ENCODE measurements around the gene RALGAPA2. TPM values are rescaled to one million over a fixed set of nuclear protein-coding genes. Genes with fewer than 3 reads are reported as not detected.

Gene RALGAPA2
- total and polyA plus RNA-seq, 2 donors (not counting 3 experiments of a cell fraction or from before 2014, with no cell fraction given): 10.0 to 46.8 TPM

DNA sequence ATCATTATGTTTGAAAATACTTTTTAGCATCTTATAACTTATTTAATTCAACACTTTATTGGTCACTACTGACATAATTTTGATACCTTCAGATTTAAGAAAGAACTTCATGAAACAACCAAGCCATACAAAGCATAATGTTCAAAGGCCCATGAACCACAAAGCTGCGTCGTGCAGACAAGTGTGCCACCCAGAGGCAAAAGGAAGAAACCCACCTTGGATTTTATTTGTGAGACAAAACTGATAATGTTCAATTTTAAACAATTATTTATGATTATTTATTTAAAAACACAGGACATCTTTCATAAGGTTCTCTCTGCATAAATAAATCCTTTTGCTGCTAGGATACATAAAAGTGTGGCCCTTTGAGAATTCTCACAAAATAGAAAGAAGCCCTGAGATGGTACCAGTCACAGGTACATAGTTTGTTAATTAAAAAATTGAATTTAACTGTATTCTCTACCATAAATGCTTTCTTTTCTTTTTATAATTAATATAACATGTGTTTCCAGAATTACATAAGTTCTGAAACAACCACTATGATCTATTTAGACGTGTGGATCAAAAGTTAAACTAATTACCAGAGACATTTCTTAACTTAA is 143.7 kb downstream of the RALGAPA2 start:
- Histone ChIP-seq H3K79me2 (ENCODE audit: control insufficient read depth, insufficient read depth, low read length) (no peaks in the 10 kb centered on the region), H3K9me1 (replicated peaks; ENCODE audit: control insufficient read depth, extremely low read depth, insufficient read depth, low read length) (no peaks in the 10 kb centered on the region), H3K4me2 (ENCODE audit: insufficient read depth, low read length) (no peak overlapping the region), H3K9me3 (replicated peaks; ENCODE audit: control insufficient read depth, insufficient read depth, low read length) (no peaks in the 10 kb centered on the region), H3K27ac (ENCODE audit: insufficient read depth, low read depth, low read length) (no peak overlapping the region), H3K4me1 (ENCODE audit: control insufficient read depth, extremely low read depth, insufficient read depth, low read length) (no peaks in the 10 kb centered on the region), H3K27me3 (ENCODE audit: control insufficient read depth in 2 of 2, insufficient read depth in 2 of 2, low read length in 2 of 2) (no peaks in the 10 kb centered on the region), H2AFZ (ENCODE audit: low read depth, low read length) (no peak overlapping the region), H3K36me3 (ENCODE audit: control insufficient read depth in 2 of 2, extremely low read depth in 1 of 2, insufficient read depth in 2 of 2, low read length in 2 of 2) (peaks cover 2 to 8% of the 10 kb centered on the region in 2 experiments), H3K4me3 (replicated peaks in 1 of 3; ENCODE audit: insufficient read depth in 1 of 3, low read depth in 1 of 3, low read length in 3 of 3) (no peak overlapping the region), H4K20me1 (replicated peaks; ENCODE audit: control insufficient read depth, extremely low read depth, insufficient read depth, low read length) (no peaks in the 10 kb centered on the region), H3K9ac (replicated peaks; ENCODE audit: extremely low read depth, insufficient read depth, low read length) (no peak overlapping the region)
- peak; percentile 12 for FAIRE-seq
- dilution Hi-C loops (cut with MboI; ENCODE audit: extremely low pct_ligation_motif_present, low sequenced_read_pairs) (no loop called here), intact Hi-C loops (cut with micrococcal nuclease) (loop anchor here (1.0 to 10.0 kb wide), 5 partner anchors 208 to 485 kb away; no protein-coding TSS in a partner anchor)
- CTCF ChIA-PET: interaction anchor here (0.7 to 2.7 kb wide), 6 partner anchors 9 to 210 kb away, joined by 4 to 13 read pairs (median 4); no protein-coding TSS in a partner anchor
- POLR2A ChIA-PET: no interaction called here
- peak; percentile 42 for DNase-seq (ENCODE audit: low read depth, low spot score)
- TF ChIP-seq JUN (IDR thresholded peaks at IDR 0.05; ENCODE audit: borderline replicate concordance, insufficient read depth, insufficient read length, low read depth): no peak
- no peak for TF ChIP-seq POLR2AphosphoS5 (IDR thresholded peaks at IDR 0.05; ENCODE audit: insufficient read depth, low read depth, low read length)
- TF ChIP-seq POLR2A (IDR thresholded peaks at IDR 0.05; ENCODE audit: low read depth, low read length): no peak
- no peak for TF ChIP-seq MYC (IDR thresholded peaks at IDR 0.05; ENCODE audit: low read depth, low read length)
- TF ChIP-seq, protein P1, sequence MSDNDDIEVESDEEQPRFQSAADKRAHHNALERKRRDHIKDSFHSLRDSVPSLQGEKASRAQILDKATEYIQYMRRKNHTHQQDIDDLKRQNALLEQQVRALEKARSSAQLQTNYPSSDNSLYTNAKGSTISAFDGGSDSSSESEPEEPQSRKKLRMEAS (IDR thresholded peaks at IDR 0.05; ENCODE audit: insufficient read depth, insufficient read length): no peak
- no peak for TF ChIP-seq GATA2 (IDR thresholded peaks at IDR 0.05; ENCODE audit: insufficient read depth, insufficient read length, low read depth, low read length)
- TF ChIP-seq, protein P2, sequence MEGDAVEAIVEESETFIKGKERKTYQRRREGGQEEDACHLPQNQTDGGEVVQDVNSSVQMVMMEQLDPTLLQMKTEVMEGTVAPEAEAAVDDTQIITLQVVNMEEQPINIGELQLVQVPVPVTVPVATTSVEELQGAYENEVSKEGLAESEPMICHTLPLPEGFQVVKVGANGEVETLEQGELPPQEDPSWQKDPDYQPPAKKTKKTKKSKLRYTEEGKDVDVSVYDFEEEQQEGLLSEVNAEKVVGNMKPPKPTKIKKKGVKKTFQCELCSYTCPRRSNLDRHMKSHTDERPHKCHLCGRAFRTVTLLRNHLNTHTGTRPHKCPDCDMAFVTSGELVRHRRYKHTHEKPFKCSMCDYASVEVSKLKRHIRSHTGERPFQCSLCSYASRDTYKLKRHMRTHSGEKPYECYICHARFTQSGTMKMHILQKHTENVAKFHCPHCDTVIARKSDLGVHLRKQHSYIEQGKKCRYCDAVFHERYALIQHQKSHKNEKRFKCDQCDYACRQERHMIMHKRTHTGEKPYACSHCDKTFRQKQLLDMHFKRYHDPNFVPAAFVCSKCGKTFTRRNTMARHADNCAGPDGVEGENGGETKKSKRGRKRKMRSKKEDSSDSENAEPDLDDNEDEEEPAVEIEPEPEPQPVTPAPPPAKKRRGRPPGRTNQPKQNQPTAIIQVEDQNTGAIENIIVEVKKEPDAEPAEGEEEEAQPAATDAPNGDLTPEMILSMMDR (IDR thresholded peaks at IDR 0.05; ENCODE audit: extremely low read depth in 1 of 2, insufficient read depth in 1 of 2, low read depth in 1 of 2, low read length in 2 of 2): peak; percentile 56 to 60
- no TSS peak for BruUV-seq (replicated peaks)

Data from endothelial cell of umbilical vein (primary cell).